Smooth muscle cell (in vitro differentiated cells): Measurements from ENCODE around the gene HOXB8. TPM values are rescaled to one million over a fixed set of nuclear protein-coding genes. Genes with fewer than 3 reads are reported as not detected.

Experiments used
- DNase-seq: peaks from one replicate; lab custom pipeline; 2025; ENCODE audit not compliant: unreplicated experiment; lab: John Stamatoyannopoulos, UW
- H2AFZ ChIP-seq: fragments of 200-600 bp; sonication (generic); 2 replicates; pipeline ENCODE4 v1.6.0; 2016; ENCODE audit warnings: antibody characterized with exemption, low read depth, mild to moderate bottlenecking
- H3F3A ChIP-seq: fragments of 200-600 bp; sonication (generic); 2 replicates; pipeline ENCODE4 v1.6.0; 2017; ENCODE audit warnings: antibody characterized with exemption, low read depth
- H3K27ac ChIP-seq: fragments of 200-600 bp; sonication (generic); 2 replicates; pipeline ENCODE4 v1.5.1; 2016; ENCODE audit warnings: low read depth, mild to moderate bottlenecking
- H3K27me3 ChIP-seq: fragments of 200-600 bp; sonication (generic); 2 replicates; pipeline ENCODE4 v1.6.1; 2016; ENCODE audit warnings: low read depth, mild to moderate bottlenecking
- H3K36me3 ChIP-seq: fragments of 200-600 bp; sonication (generic); 2 replicates; pipeline ENCODE4 v1.5.1; 2016; ENCODE audit warnings: low read depth
- H3K4me1 ChIP-seq: fragments of 200-600 bp; sonication (generic); 2 replicates; pipeline ENCODE4 v1.5.1; 2016; ENCODE audit warnings: low read depth
- H3K4me2 ChIP-seq: fragments of 200-600 bp; sonication (generic); 2 replicates; pipeline ENCODE4 v1.6.0; 2016; ENCODE audit warnings: mild to moderate bottlenecking
- H3K4me3 ChIP-seq: fragments of 200-600 bp; sonication (generic); 2 replicates; pipeline ENCODE4 v1.5.1; 2016; ENCODE audit warnings: mild to moderate bottlenecking
- H3K79me2 ChIP-seq: fragments of 200-600 bp; sonication (generic); 2 replicates; pipeline ENCODE4 v1.6.0; 2016; ENCODE audit warnings: low read depth, mild to moderate bottlenecking
- H3K9ac ChIP-seq: fragments of 200-600 bp; sonication (generic); 2 replicates; pipeline ENCODE4 v1.6.0; 2016; ENCODE audit warnings: low read depth
- H3K9me3 ChIP-seq: fragments of 200-600 bp; sonication (generic); replicated peaks from 2 replicates; pipeline ENCODE4 v1.5.1; 2016; ENCODE audit warnings: low read depth
- H4K20me1 ChIP-seq: fragments of 200-600 bp; sonication (generic); 2 replicates; pipeline ENCODE4 v1.6.0; 2016; ENCODE audit warnings: low read depth
- WGBS: methylation state at CpG from one replicate; pipeline ENCODE4 v1.1.7; 2016; ENCODE audit warnings: low lambda C conversion rate; 5-methylcytosine and 5-hydroxymethylcytosine counted together
- polyA plus RNA-seq: library from polyadenylated mRNA; unstranded; fragments of >200 nt; fragmentation: Nextera tagmentation; extraction: Ambion mirVana; gene quantifications from 2 replicates; pipeline ENCODE4 v1.2.1, GENCODE V29; 2016
- total RNA-seq: library from RNA; depleted of rRNA; stranded (reverse); fragments of >200 nt; gene quantifications from 2 replicates; pipeline ENCODE4 v1.2.3, GENCODE V29; 2014
- TF ChIP-seq, protein P1 (sequence below): fragments of 200-600 bp; sonication (generic); IDR thresholded peaks from 2 replicates; pipeline ENCODE4 v1.5.1; 2017; ENCODE audit warnings: borderline replicate concordance, mild to moderate bottlenecking, antibody characterized with exemption; ENCODE audit not compliant: insufficient read depth, poor library complexity, severe bottlenecking

HOXB8 gene
- total and polyA plus RNA-seq, 2 experiments from 2014 or later, result 0.94 to 2.0 TPM

DNA sequence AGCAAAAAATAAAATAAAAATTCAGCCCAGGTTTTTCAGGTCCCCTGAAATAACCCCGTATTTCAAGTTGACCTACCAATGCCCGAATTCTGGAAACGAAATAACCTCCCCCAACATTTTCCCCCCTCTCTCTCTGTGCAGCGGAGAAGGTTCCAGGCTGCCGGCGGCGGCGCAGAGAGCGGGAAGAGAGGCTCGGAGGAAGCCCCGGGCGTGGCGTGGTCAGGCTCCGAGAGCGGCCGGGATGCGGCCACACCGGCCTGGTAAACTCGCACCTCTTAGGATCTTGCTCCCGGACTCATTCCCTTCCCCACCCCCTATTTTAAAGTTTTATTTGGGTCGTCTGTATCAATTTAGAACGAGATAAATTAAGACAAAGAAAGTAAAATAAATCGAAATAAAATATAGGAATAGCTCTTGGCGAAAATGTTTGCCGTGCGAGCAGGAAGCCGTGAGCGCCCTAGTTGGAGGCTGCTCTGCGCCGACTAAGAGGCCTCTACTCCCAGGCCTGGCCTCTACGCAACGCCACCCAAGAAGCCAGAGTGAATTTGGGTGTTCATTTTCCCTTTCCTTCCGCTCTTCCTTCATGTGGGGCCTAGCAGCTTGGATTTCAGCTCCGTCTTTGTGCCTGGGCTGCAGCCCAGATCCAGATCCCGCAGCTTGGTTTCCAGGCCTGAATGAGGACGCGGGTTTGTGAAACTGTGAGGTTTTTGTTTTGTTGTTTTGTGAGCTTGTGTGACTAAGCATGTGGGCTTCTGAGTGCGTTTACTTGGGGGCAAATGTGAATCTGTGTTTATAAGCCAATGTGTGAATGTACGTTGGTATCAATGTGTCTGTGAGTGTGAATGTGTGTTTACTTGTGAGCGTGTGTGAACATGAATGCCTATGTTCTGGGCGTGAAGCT lies 8.9 kb downstream of the HOXB8 start:
- WGBS, result 30% methylated on average over 41 of the region's 41 CpGs
- H3K36me3 ChIP-seq, result no peaks in the 10 kb centered on the region
- H3K27me3 ChIP-seq, result peaks cover 7% of the 10 kb centered on the region

DNA sequence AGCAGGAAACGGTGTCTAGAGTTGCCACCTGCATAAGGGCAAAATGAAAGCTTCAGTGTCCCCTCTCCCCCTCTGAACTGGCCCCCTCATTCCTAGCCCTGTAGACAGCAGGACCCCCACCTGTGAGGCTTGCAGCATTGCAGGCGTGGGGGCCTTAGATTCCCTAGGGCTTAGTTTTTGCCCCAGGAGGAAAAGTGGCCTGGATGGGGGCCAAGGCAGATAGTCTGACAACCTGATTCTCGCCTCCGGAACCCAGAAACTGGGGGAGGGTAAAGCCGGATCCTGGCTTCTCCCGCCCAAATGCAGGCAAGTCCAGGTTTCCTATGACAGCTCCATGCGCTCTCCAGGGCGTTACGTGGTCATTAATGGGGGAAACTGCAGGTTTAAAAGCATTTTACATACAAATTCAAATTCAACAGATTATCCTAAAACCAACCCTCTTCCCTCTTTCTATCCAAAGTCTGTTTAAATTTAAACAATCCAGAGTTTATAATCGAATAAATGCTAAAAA lies 9.6 kb downstream of the HOXB8 start:
- peaks cover 7% of the 10 kb centered on the region for H3K27me3 ChIP-seq
- no peak overlapping the region for H3K9ac ChIP-seq
- no peaks in the 10 kb centered on the region for H3K9me3 ChIP-seq
- no peaks in the 10 kb centered on the region for H3K36me3 ChIP-seq
- H3K79me2 ChIP-seq, result peaks cover 78% of the 10 kb centered on the region
- H4K20me1 ChIP-seq, result peaks cover 31% of the 10 kb centered on the region
- peak overlapping the region; percentile 98 for H3K4me2 ChIP-seq
- no peak for DNase-seq
- H3K27ac ChIP-seq, result peak overlapping the region; percentile 54
- H3K4me3 ChIP-seq, result peak overlapping the region; percentile 66
- 27% methylated on average over 10 of the region's 10 CpGs for WGBS
- peaks cover 21% of the 10 kb centered on the region for H3F3A ChIP-seq
- TF ChIP-seq, protein P1, sequence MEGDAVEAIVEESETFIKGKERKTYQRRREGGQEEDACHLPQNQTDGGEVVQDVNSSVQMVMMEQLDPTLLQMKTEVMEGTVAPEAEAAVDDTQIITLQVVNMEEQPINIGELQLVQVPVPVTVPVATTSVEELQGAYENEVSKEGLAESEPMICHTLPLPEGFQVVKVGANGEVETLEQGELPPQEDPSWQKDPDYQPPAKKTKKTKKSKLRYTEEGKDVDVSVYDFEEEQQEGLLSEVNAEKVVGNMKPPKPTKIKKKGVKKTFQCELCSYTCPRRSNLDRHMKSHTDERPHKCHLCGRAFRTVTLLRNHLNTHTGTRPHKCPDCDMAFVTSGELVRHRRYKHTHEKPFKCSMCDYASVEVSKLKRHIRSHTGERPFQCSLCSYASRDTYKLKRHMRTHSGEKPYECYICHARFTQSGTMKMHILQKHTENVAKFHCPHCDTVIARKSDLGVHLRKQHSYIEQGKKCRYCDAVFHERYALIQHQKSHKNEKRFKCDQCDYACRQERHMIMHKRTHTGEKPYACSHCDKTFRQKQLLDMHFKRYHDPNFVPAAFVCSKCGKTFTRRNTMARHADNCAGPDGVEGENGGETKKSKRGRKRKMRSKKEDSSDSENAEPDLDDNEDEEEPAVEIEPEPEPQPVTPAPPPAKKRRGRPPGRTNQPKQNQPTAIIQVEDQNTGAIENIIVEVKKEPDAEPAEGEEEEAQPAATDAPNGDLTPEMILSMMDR, result no peak
- H2AFZ ChIP-seq, result peak overlapping the region; percentile 70
- H3K4me1 ChIP-seq, result peaks cover 4% of the 10 kb centered on the region

More for the DNA sequence above, 8.9 kb downstream of the HOXB8 start:
- peaks cover 19% of the 10 kb centered on the region for H3F3A ChIP-seq
- peaks cover 76% of the 10 kb centered on the region for H3K79me2 ChIP-seq
- peak overlapping the region; percentile 32 for H2AFZ ChIP-seq
- TF ChIP-seq, protein P1, result no peak
- no peaks in the 10 kb centered on the region for H3K9me3 ChIP-seq
- peaks cover 1% of the 10 kb centered on the region for H3K4me1 ChIP-seq
- no peak for DNase-seq
- peak overlapping the region; percentile 98 for H3K4me2 ChIP-seq
- peak overlapping the region; percentile 41 for H3K9ac ChIP-seq
- peak overlapping the region; percentile 54 for H3K27ac ChIP-seq
- peaks cover 24% of the 10 kb centered on the region for H4K20me1 ChIP-seq
- peak overlapping the region; percentile 66 for H3K4me3 ChIP-seq

DNA sequence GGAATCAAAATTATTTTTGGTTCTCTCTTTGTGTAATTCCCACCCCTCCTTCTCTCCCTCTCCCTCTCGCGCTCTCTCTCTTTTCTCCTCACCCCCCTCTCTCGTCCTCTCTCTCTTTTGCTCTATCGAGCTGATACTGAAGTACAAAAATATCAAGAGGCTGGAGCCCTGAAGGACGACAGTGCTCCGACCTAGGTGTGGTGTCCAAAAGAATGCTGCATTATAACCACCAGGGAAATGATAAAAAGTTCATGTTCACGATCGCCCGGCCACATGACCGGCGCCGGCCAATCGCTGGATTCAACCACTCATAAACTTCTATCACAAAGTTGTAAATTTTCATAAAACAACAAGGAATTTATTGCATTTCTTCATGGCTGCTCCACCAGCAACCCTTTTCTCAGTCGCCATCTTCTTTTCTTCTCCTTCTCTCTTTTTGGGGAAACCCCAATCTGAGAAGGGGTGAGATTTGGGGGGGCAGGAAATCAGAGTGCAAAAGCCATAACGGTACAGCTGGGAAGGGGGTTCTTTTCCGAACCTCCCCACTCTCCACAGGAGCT lies 10.2 kb downstream of the HOXB8 start, which contains the start of gene HOXB6:
HOXB6 (minus strand) TSS at position 217 of the 560 bp plus-strand sequence. CDS start 6,836 bp downstream, outside the sequence.
- DNase-seq, result no peak
- H3K27ac ChIP-seq, result peak within 1 kb of the TSS; percentile 54

More for the DNA sequence above, 10.2 kb downstream of the HOXB8 start, which contains the start of gene HOXB6:
- Histone ChIP-seq H2AFZ (peak within 1 kb of the TSS; percentile 70), H3K4me3 (peak within 1 kb of the TSS; percentile 66), H3K36me3 (no peaks in the 10 kb centered on the region), H3K9ac (peak within 1 kb of the TSS; percentile 65), H3K4me1 (peaks cover 4% of the 10 kb centered on the region), H3K27me3 (peaks cover 7% of the 10 kb centered on the region), H3K79me2 (peaks cover 77% of the 10 kb centered on the region), H3F3A (peaks cover 21% of the 10 kb centered on the region), H3K4me2 (peak within 1 kb of the TSS; percentile 98), H3K9me3 (no peaks in the 10 kb centered on the region), H4K20me1 (peaks cover 38% of the 10 kb centered on the region)
- TF ChIP-seq, protein P1, result no peak
- 15% methylated on average over 14 of the region's 16 CpGs for WGBS
